HEK293T (cell line): ENCODE data around the gene HCRTR1.

Source experiments
- ELF4 ChIP-seq: fragments of 450-650 bp; IDR thresholded peaks from 2 replicates; pipeline ENCODE4 v1.6.1; 2017; ENCODE audit warnings: antibody characterized with exemption
- FOXA1 ChIP-seq: fragments of 450-650 bp; IDR thresholded peaks from 2 replicates; pipeline ENCODE4 v1.6.1; 2016; ENCODE audit warnings: mild to moderate bottlenecking
- FOXM1 ChIP-seq: fragments of 450-650 bp; IDR thresholded peaks from 2 replicates; pipeline ENCODE4 v1.6.1; 2017; ENCODE audit warnings: mild to moderate bottlenecking, borderline replicate concordance
- HDGF ChIP-seq: fragments of 450-650 bp; IDR thresholded peaks from 2 replicates; pipeline ENCODE4 v1.6.1; 2017; ENCODE audit warnings: antibody characterized with exemption, borderline replicate concordance
- L3MBTL2 ChIP-seq: fragments of 450-650 bp; conservative IDR thresholded peaks from 2 replicates; pipeline ENCODE4 v1.6.1; 2016; ENCODE audit warnings: mild to moderate bottlenecking
- LEF1 ChIP-seq: fragments of 450-650 bp; IDR thresholded peaks from 2 replicates; pipeline ENCODE4 v1.6.1; 2017; ENCODE audit warnings: mild to moderate bottlenecking, borderline replicate concordance
- PKNOX1 ChIP-seq: fragments of 450-650 bp; IDR thresholded peaks from 2 replicates; pipeline ENCODE4 v1.6.1; 2016
- SP1 ChIP-seq: fragments of 450-650 bp; IDR thresholded peaks from 2 replicates; pipeline ENCODE4 v1.6.1; 2017
- SUZ12 ChIP-seq: fragments of 450-650 bp; IDR thresholded peaks from 2 replicates; pipeline ENCODE4 v1.6.1; 2016; ENCODE audit warnings: mild to moderate bottlenecking
- TARDBP ChIP-seq: fragments of 450-650 bp; IDR thresholded peaks from 2 replicates; pipeline ENCODE4 v1.6.1; 2016
- ZNF384 ChIP-seq: fragments of 450-650 bp; IDR thresholded peaks from 2 replicates; pipeline ENCODE4 v1.6.1; 2016

GRCh38 chr1:31593136-31593665 lies 24.3 kb upstream of the HCRTR1 start:
- no peak for TF ChIP-seq FOXM1
- TF ChIP-seq L3MBTL2: no peak
- no peak for TF ChIP-seq LEF1
- TF ChIP-seq TARDBP: no peak
- TF ChIP-seq HDGF: no peak
- TF ChIP-seq FOXA1: no peak
- no peak for TF ChIP-seq SP1
- no peak for TF ChIP-seq ELF4
- no peak for TF ChIP-seq ZNF384
- TF ChIP-seq PKNOX1: no peak
- TF ChIP-seq SUZ12: no peak
